HG02973 (cell line): ENCODE results near the gene APAF1.

Experiments used
- ATAC-seq: cut with Tn5 transposase; IDR thresholded peaks from one replicate; pipeline ENCODE4 v1.9.1; 2021; ENCODE audit warnings: moderate library complexity; ENCODE audit not compliant: unreplicated experiment

The APAF1 gene

GRCh38 chr12:98656289-98657101, 11.4 kb downstream of the APAF1 start:
- ATAC-seq = no peak

- ATAC-seq = no peak
Observed at GRCh38 chr12:98660521-98660920, 15.4 kb downstream of the APAF1 start.

- no peak for ATAC-seq
Observed at GRCh38 chr12:98669751-98670150, 24.7 kb downstream of the APAF1 start.

- no peak for ATAC-seq
Observed at GRCh38 chr12:98671459-98671858, 26.4 kb downstream of the APAF1 start.

- ATAC-seq = no peak
Observed at GRCh38 chr12:98674841-98675240, 29.8 kb downstream of the APAF1 start.

GRCh38 chr12:98678236-98678945, 33.3 kb downstream of the APAF1 start:
- no peak for ATAC-seq

GRCh38 chr12:98678946-98679610, 34.0 kb downstream of the APAF1 start:
- no peak for ATAC-seq

GRCh38 chr12:98679611-98680005, 34.5 kb downstream of the APAF1 start:
- no peak for ATAC-seq

GRCh38 chr12:98684199-98684598, 39.1 kb downstream of the APAF1 start:
- no peak for ATAC-seq

GRCh38 chr12:98686603-98687002, 41.5 kb downstream of the APAF1 start:
- ATAC-seq = no peak

- no peak for ATAC-seq
Observed at GRCh38 chr12:98691351-98691750, 46.3 kb downstream of the APAF1 start.

GRCh38 chr12:98696036-98696646, 51.1 kb downstream of the APAF1 start:
- no peak for ATAC-seq

GRCh38 chr12:98697209-98697608, 52.1 kb downstream of the APAF1 start:
- no peak for ATAC-seq

GRCh38 chr12:98698603-98699463, 53.7 kb downstream of the APAF1 start:
- ATAC-seq = peak; percentile 93

GRCh38 chr12:98699586-98699985, 54.5 kb downstream of the APAF1 start:
- ATAC-seq = no peak

GRCh38 chr12:98701166-98701565, 56.1 kb downstream of the APAF1 start:
- ATAC-seq = no peak

GRCh38 chr12:98709022-98709421, 63.9 kb downstream of the APAF1 start:
- ATAC-seq = no peak

GRCh38 chr12:98714426-98714825, 69.3 kb downstream of the APAF1 start:
- no peak for ATAC-seq

GRCh38 chr12:98719515-98720504, 74.7 kb downstream of the APAF1 start:
- ATAC-seq = no peak
